ENCODE measurements around the gene PDZD2. TPM values are rescaled to one million over a fixed set of nuclear protein-coding genes. Genes with fewer than 3 reads are reported as not detected.

Gene PDZD2
- total RNA-seq, 1 donor from 2014 or later: 23.3 TPM

GRCh38 chr5:32151198-32151597 is 512.3 kb downstream of the PDZD2 start:
- H3K9me3 Mint-ChIP-seq (ENCODE audit: unreplicated experiment): no peaks in the 10 kb centered on the region
- H3K36me3 Mint-ChIP-seq (ENCODE audit: unreplicated experiment): no peaks in the 10 kb centered on the region
- H3K27me3 Mint-ChIP-seq (ENCODE audit: unreplicated experiment): no peaks in the 10 kb centered on the region
- H3K4me1 Mint-ChIP-seq (ENCODE audit: low read depth, unreplicated experiment): peaks cover 14% of the 10 kb centered on the region
- DNase-seq: no peak
- no peak overlapping the region for H3K27ac Mint-ChIP-seq (ENCODE audit: unreplicated experiment)
- no peak for TF ChIP-seq CTCF (IDR thresholded peaks at IDR 0.05; ENCODE audit: partially characterized antibody, unreplicated experiment)
- no peak overlapping the region for H3K4me3 Mint-ChIP-seq (ENCODE audit: unreplicated experiment)

GRCh38 chr5:32153723-32154122 is 514.8 kb downstream of the PDZD2 start:
- Mint-ChIP-seq H3K4me1 (ENCODE audit: low read depth, unreplicated experiment) (peaks cover 11% of the 10 kb centered on the region), H3K36me3 (ENCODE audit: unreplicated experiment) (no peaks in the 10 kb centered on the region), H3K4me3 (ENCODE audit: unreplicated experiment) (no peak overlapping the region), H3K27me3 (ENCODE audit: unreplicated experiment) (no peaks in the 10 kb centered on the region), H3K9me3 (ENCODE audit: unreplicated experiment) (no peaks in the 10 kb centered on the region), H3K27ac (ENCODE audit: unreplicated experiment) (no peak overlapping the region)
- TF ChIP-seq CTCF (IDR thresholded peaks at IDR 0.05; ENCODE audit: partially characterized antibody, unreplicated experiment): no peak
- no peak for DNase-seq

GRCh38 chr5:32155211-32155610 is 516.3 kb downstream of the PDZD2 start:
- TF ChIP-seq CTCF (IDR thresholded peaks at IDR 0.05; ENCODE audit: partially characterized antibody, unreplicated experiment): no peak
- Mint-ChIP-seq H3K4me3 (ENCODE audit: unreplicated experiment) (no peak overlapping the region), H3K36me3 (ENCODE audit: unreplicated experiment) (no peaks in the 10 kb centered on the region), H3K27me3 (ENCODE audit: unreplicated experiment) (no peaks in the 10 kb centered on the region), H3K4me1 (ENCODE audit: low read depth, unreplicated experiment) (peaks cover 11% of the 10 kb centered on the region), H3K9me3 (ENCODE audit: unreplicated experiment) (no peaks in the 10 kb centered on the region), H3K27ac (ENCODE audit: unreplicated experiment) (no peak overlapping the region)
- DNase-seq: no peak

- TF ChIP-seq CTCF (IDR thresholded peaks at IDR 0.05; ENCODE audit: partially characterized antibody, unreplicated experiment): no peak
- Mint-ChIP-seq H3K9me3 (ENCODE audit: unreplicated experiment) (peaks cover 2% of the 10 kb centered on the region), H3K27me3 (ENCODE audit: unreplicated experiment) (no peaks in the 10 kb centered on the region), H3K4me1 (ENCODE audit: low read depth, unreplicated experiment) (peaks cover 11% of the 10 kb centered on the region), H3K4me3 (ENCODE audit: unreplicated experiment) (no peak overlapping the region), H3K27ac (ENCODE audit: unreplicated experiment) (no peak overlapping the region), H3K36me3 (ENCODE audit: unreplicated experiment) (no peaks in the 10 kb centered on the region)
- no peak for DNase-seq
These were observed 517.7 kb downstream of the PDZD2 start for GRCh38 chr5:32156635-32157034.

GRCh38 chr5:32157078-32157477 is 518.1 kb downstream of the PDZD2 start:
- no peaks in the 10 kb centered on the region for H3K36me3 Mint-ChIP-seq (ENCODE audit: unreplicated experiment)

More at GRCh38 chr5:32157078-32157477, 518.1 kb downstream of the PDZD2 start:
- DNase-seq: no peak
- no peak for TF ChIP-seq CTCF (IDR thresholded peaks at IDR 0.05; ENCODE audit: partially characterized antibody, unreplicated experiment)
- peaks cover 2% of the 10 kb centered on the region for H3K9me3 Mint-ChIP-seq (ENCODE audit: unreplicated experiment)
- no peaks in the 10 kb centered on the region for H3K27me3 Mint-ChIP-seq (ENCODE audit: unreplicated experiment)
- peaks cover 11% of the 10 kb centered on the region for H3K4me1 Mint-ChIP-seq (ENCODE audit: low read depth, unreplicated experiment)
- H3K4me3 Mint-ChIP-seq (ENCODE audit: unreplicated experiment): no peak overlapping the region
- no peak overlapping the region for H3K27ac Mint-ChIP-seq (ENCODE audit: unreplicated experiment)

All from glutamatergic neuron (in vitro differentiated cells).